ENCODE data around the gene ITGA3. TPM values are rescaled to one million over a fixed set of nuclear protein-coding genes. Genes with fewer than 3 reads are reported as not detected.

The ITGA3 gene
- total RNA-seq, 1 donor from 2014 or later, result 212 TPM

- intact Hi-C loops (cut with DNase I), result no loop called here
- DNase-seq (no peak), ATAC-seq (no peak)
- Histone ChIP-seq H3K4me1 (peaks cover 4% of the 10 kb centered on the region), H3K27me3 (no peaks in the 10 kb centered on the region), H3K9me3 (no peaks in the 10 kb centered on the region), H3K4me3 (no peak overlapping the region), H3K36me3 (no peaks in the 10 kb centered on the region), H3K27ac (no peak overlapping the region)
- TF ChIP-seq CTCF (IDR thresholded peaks at IDR 0.05), result no peak
These were observed 37.0 kb upstream of the ITGA3 start for GRCh38 chr17:50018909-50019308.

GRCh38 chr17:50020841-50021599, 34.9 kb upstream of the ITGA3 start:
- Histone ChIP-seq H3K27me3 (no peaks in the 10 kb centered on the region), H3K36me3 (no peaks in the 10 kb centered on the region), H3K4me3 (no peak overlapping the region), H3K27ac (no peak overlapping the region), H3K4me1 (peaks cover 4% of the 10 kb centered on the region), H3K9me3 (no peaks in the 10 kb centered on the region)
- intact Hi-C loops (cut with DNase I), result no loop called here
- ATAC-seq, result peak; percentile 62
- no peak for DNase-seq
- no peak for TF ChIP-seq CTCF (IDR thresholded peaks at IDR 0.05)

- ATAC-seq (no peak), DNase-seq (no peak)
- no peaks in the 10 kb centered on the region for H3K27me3 ChIP-seq
- H3K4me3 ChIP-seq, result no peak overlapping the region
- no peaks in the 10 kb centered on the region for H3K36me3 ChIP-seq
- H3K27ac ChIP-seq, result no peak overlapping the region
- intact Hi-C loops (cut with DNase I), result no loop called here
- TF ChIP-seq CTCF (IDR thresholded peaks at IDR 0.05), result no peak
- H3K9me3 ChIP-seq, result no peaks in the 10 kb centered on the region
- peaks cover 4% of the 10 kb centered on the region for H3K4me1 ChIP-seq
These were observed 34.1 kb upstream of the ITGA3 start for GRCh38 chr17:50021681-50022370.

GRCh38 chr17:50022463-50023130, 33.3 kb upstream of the ITGA3 start:
- no peak overlapping the region for H3K4me3 ChIP-seq
- no peaks in the 10 kb centered on the region for H3K27me3 ChIP-seq
- no peak for ATAC-seq
- no peaks in the 10 kb centered on the region for H3K36me3 ChIP-seq
- no peak overlapping the region for H3K27ac ChIP-seq
- no peaks in the 10 kb centered on the region for H3K9me3 ChIP-seq
- intact Hi-C loops (cut with DNase I), result no loop called here
- peaks cover 11% of the 10 kb centered on the region for H3K4me1 ChIP-seq
- no peak for DNase-seq
- TF ChIP-seq CTCF (IDR thresholded peaks at IDR 0.05), result no peak

- Histone ChIP-seq H3K4me1 (peaks cover 18% of the 10 kb centered on the region), H3K27ac (no peak overlapping the region), H3K27me3 (no peaks in the 10 kb centered on the region), H3K4me3 (no peak overlapping the region), H3K36me3 (no peaks in the 10 kb centered on the region), H3K9me3 (no peaks in the 10 kb centered on the region)
- no peak for TF ChIP-seq CTCF (IDR thresholded peaks at IDR 0.05)
- no peak for ATAC-seq
- intact Hi-C loops (cut with DNase I), result no loop called here
- no peak for DNase-seq
These were observed 32.4 kb upstream of the ITGA3 start for GRCh38 chr17:50023520-50023919.
